Testis (tissue), 2 donors: ENCODE data around the gene KRT2.

Source experiments
- CTCF ChIP-seq, 3 experiments: fragments of 450-650 bp in 2 of 3; fragments of 200-600 bp in 1 of 3; sonication (generic) in 1 of 3; IDR thresholded peaks; one replicate each; pipeline ENCODE4 v1.5.1; 2016 to 2019; ENCODE audit warnings: antibody characterized with exemption in 3 of 3, mild to moderate bottlenecking in 2 of 3, moderate library complexity in 1 of 3
- POLR2A ChIP-seq: fragments of 450-650 bp; IDR thresholded peaks from one replicate; pipeline ENCODE4 v1.6.1; 2017; ENCODE audit warnings: antibody characterized with exemption, mild to moderate bottlenecking, moderate library complexity

GRCh38 chr12:52688481-52688880, 36.5 kb upstream of the KRT2 start:
- TF ChIP-seq CTCF (IDR thresholded peaks at IDR 0.05) (no peak), POLR2A (no peak)
